Inflammatory macrophage treated with lipopolysaccharide for 4 hours (primary cell): ENCODE data around the gene TMEM132D.

Experiments
- DNase-seq: peaks from one replicate; pipeline ENCODE4 v3.0.0-alpha.2; 2020

The TMEM132D gene

DNA sequence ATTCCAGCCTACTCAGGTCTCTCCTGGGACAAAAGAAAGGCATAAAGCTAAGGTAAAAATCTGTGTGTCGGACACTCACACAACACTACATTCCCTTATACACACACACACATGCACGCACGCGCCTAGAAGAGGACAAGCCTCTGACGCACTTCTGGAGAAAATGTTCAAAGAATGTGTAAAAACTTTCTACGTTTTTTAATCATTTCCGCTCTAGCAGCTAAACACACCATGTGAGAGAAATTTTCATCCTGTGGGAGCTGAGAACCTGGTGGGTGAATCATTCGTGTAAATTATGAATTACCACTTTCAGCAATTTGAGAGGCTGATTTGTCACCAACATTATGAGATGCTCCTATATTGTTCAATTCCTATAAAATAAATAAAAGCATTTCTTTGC, 494.5 kb downstream of the TMEM132D start:
- no peak for DNase-seq

DNA sequence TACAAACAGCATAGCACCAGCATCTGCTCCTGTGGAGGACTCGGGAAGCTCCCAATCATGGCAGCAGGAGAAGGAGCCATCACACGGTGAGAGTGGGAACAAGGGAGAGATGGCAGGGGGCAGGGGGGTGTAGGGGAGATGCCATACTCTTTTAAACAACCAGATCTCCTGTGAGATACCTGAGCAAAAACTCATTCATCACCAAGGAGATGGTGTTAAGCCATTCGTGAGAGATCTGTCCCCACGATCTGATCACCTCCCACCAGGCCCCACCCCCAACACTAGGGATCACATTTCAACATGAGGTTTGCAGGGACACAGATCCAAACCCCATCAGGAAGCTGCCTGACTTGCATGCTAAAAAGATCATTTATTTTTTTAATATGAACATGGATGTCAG, 499.3 kb downstream of the TMEM132D start:
- DNase-seq, result no peak

DNA sequence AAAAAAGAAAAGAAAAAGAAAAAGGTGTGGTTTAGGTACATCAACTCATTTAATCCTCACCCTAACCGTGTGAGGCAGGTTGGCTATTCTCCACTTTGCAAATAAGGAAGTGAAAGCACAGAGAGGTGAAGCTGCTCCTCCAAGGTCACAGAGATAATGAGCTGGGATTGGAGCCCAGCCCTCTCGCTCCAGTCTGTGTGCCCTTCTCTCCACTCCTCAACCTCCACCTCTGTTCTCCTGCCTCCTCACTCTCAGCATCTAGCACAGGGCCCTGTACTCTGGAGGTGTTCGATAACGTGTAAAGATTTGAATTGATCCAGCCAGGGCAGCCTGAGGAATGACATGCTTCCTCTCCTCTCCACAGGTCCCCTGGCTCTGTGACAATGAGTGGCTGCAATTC, 502.3 kb downstream of the TMEM132D start:
- DNase-seq, result no peak

DNA sequence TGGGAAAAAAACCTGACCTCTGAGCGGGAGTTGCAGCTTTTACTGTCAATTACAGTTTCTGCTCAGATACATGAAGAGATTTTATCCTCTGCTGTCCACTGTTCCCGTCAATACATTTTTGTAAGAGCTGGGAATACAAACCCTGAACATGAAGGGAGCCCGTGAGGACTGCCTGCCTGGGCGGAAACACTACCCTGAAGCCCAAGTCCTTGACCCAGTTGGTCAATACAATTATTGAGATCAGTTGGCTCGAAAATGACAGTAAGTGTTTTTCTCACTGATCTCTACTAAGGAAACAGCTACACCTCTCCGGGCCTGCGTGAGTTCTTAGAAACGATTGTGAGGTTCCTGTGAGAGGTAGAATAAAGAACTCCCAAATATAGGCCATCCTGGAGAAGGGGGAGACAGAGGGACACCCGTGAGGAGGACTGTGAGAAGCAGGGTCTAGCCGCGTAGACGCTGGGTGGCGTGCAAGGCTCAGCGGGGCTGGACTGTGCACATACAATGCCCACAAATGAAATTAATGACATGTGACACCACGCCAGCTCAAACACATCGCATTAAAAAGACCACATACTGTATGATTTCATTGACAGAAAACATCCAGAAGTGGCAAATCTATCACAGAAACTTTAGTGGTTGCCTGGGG, 509.5 kb downstream of the TMEM132D start:
- DNase-seq, result no peak

DNA sequence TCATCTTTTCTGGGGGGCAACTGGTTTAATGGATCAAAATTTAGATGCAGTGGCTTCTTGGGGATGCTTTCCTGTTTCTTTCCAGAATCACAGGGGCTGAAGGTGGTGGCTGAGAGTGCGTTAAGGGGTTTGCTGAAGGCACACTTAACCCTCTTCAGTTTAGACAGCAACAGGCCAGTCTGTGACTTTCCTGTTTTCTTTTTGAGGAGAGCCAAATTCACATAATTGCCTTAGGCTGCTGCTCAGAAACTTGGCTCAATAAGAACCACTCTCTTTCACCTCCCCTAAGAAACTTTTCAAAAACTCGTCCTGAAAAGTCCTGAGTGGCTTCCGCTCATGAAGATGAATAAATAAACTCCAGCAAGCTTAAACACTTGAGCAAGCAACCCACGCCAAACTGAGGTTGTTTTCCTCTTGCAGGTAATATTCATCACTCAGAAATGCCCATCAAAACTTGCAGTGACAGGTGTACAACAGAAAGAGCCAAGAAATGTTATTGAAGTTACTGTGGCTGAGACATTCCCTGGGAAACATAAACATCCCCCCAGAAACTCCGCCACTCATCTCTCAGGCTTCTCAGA, 510.4 kb downstream of the TMEM132D start:
- no peak for DNase-seq

DNA sequence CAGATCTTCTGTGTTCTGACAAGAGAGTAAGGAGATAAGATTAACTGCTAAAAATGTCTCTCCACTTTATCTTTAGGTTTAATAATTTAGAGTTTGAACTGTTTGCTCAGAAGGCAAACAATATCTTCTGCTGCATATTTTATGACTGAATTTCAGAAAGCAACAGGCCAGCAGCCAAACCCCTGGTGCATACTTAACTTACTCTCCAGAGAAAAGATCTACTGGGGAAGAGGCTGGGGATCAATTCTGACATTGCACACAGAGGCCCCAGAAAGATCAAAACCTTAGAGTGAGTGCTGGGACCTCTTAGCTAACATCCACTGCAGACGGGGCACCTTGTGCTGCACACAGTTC, 518.2 kb downstream of the TMEM132D start:
- no peak for DNase-seq

DNA sequence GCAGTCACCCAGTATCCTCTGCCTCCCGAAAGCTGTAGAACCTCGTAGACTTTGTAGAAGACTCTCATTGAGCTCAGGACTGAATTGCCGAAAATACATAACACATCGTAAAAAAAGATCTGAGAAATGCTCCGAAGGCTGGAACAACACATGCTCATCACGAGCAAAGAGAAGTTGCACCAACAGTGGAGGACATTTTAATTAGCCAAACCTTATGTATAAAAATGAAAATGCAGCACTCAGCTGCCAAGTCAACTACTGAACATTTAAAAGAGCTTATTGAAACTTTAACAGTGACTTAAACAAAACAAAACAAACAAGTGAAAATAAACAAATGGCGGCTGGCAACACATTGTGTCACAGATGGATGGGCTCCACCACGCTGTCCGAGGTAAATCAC, 519.9 kb downstream of the TMEM132D start:
- DNase-seq, result no peak

DNA sequence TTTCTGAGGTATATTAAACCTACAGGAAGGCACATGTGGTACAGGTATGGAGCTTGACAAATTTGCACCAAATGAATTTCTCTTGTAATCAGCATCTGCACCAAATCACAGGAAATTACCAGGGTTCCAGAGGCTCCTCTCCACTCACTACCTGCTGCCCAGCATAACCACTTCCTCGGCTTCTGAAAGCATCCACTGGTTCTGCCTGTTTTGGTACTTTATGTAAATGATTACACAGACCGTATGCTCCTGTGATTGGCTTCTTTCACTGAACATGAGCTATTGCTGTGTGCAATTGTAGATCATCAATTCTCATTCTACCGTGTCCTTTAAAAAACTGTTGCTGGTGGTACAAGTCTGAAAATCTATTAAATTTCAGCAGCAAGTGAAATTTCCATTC, 522.1 kb downstream of the TMEM132D start:
- DNase-seq, result no peak

DNA sequence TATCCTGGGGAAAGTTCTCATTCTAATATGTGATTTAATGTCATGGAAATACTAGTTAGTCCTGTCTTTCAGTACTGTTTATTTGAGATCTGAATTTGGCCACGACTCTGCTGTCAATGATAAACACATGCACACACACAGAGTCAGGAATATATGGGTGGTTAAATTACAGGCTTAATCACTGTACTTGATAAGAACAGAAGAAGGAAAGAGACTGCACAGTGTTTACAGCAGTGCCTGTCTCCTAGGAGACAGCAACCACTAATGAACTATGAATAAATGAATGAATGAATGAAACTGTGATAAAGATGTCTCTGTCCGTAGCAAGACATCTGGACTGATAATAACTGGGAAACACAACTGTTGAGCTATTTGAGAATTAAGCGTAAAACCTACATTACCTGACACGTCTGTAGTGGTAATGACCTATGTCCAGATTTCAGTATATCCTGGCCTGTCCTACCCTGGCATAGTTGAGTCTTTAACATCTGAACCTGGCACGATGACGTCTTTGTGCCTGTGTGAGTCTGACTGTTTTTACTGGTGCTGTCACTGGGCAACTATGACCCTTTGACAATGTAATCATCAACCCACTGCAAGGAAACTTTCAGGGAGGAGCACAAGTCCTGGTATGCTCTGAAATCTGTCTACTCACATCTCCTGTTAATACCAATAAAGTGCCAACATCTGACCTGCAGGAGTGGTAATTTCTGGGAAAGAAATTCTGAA, 524.6 kb downstream of the TMEM132D start:
- DNase-seq, result no peak

DNA sequence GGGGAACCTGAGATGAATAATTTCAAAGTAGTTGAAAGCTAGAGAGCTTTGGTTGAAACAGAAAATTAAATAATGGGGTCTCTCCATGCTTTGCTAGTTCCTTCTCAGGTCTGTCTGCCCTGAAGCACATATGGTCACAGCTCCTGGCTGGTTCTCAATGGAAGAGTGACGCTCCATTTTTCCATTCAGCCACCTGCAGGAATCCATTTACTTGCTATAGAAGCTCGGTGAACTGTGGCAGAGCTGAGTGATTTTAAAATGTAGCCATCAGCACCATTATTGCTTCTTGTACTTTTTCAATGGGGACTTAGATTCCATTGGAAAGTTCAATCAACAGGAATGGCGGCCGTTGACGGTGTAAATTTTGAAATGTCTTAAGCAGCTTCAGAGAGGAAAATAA, 525.3 kb downstream of the TMEM132D start:
- no peak for DNase-seq

DNA sequence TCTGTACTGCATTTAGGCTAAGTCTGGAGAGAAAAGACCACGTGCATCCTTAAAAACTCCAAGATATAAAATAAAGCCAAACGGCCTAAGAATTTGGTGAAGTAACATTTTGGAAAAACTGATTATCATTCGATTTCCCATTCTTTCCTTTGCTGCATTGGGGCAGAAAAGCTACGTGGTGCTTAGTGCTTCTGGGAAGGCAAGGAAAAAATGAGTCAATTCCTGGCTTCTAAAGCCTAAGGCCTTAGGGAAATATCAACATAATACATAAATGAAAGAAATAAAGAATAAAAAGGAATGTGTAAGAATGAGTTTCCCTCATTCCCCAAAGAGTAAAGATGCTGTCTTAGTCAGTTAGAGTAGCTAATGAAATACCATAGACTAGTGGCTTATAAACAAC, 530.1 kb downstream of the TMEM132D start:
- DNase-seq, result no peak

DNA sequence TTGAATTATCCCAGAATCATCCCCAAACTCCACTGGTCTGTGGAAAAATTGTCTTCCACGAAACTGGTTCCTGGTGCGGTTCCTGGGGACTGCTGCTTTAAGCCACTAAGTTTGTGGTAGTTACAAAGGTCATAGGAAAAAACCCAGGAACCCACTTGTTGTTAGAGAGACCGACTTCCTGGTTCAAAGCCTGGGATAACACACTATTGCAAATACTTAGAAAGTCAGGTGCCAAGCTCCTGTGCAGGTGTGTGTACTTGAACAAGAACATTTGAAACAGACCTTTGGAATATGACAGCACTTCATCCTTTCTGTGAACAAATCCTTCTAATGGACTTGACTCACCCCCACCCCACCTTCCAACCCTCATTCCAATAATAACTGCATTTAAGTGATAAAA, 530.9 kb downstream of the TMEM132D start:
- DNase-seq, result no peak

DNA sequence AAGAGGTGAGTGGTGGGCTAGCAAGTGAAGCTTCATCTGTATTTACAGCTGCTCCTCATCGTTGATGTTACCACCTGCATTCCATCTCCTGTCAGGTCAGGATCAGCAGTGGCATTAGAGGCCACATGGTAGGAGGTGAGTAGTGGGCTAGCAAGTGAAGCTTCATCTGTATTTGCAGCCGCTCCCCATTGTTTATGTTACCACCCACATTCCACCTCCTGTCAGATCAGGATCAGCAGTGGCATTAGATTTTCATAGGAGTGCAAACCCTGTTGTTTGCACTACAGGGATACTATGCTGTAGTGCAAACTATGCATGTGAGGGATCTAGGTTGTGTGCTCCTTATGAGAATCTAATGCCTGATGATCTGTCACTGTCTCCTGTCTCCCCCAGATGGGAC, 531.5 kb downstream of the TMEM132D start:
- no peak for DNase-seq

DNA sequence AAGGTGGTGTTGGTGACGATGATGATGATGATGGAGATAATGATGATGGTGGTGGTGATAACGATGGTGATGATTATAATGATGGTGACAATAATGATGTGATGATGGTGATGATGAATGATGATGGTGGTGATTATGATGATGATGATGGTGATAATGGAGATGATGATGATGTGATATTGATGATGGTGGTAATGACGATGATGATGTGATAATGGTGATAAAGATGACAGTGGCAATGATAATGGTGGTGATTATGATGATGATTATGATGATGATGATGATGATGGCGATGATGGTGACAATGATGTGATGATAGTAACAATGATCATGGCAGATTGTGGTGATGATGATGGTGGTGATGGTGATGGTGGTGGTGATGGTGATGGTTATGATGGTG, 532.6 kb downstream of the TMEM132D start:
- no peak for DNase-seq

DNA sequence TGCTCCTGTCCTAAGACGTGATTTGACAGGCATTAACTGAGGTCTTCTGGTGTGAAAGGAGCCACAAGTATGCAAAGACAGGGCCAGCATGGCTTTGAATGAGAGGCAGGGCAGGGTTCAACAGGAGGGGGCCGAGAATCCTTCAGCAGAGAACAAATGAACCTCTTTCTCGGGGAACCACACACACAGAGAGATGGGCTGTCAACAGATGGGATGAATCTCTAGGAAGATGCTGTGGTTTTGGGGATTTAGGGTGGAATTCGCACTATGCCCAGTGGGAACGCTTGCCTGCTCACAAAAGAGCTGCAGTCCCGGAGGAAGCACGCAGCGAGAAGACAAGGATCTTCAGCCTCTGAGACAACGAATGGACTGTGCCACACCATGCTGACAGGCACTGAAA, 537.2 kb downstream of the TMEM132D start:
- DNase-seq, result no peak

DNA sequence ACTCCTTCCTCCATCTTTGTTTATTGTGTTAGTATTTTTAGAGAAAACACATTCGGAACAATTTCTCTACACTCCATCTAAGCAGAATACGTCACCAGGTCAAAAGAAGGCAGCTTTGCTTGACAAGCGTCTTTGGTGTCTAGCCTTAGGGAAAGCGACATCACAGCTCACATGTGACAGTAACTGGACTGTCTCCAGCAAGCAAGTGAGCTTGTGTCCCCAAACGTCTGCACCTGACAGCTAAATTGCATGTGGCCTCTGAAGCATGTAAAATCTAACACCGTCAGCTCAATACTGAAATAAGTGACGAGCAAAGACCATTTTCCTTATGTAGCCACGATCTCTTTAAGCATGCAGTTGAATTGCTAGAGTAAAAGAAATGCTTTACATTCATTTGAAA, 540.8 kb downstream of the TMEM132D start:
- DNase-seq, result no peak

DNA sequence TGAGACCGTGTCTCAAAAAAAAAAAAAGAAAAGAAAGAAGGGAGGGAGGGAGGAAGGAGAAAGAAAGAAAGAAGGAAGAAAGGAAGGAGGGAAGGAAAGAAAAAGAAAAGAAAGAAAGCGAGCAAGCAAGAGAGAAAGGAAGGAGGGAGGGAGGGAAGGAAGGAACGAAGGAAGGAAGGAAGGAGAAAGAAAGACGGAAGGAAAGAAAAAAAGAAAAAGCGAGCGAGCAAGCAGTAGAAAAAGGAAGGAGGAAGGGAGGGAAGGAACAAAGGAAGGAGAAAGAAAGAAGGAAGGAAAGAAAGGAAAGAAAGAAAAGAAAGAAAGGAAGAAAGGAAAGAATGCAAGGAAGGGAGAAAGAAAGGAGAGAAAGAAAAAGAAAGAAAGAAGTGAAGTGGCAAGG, 546.6 kb downstream of the TMEM132D start:
- no peak for DNase-seq

DNA sequence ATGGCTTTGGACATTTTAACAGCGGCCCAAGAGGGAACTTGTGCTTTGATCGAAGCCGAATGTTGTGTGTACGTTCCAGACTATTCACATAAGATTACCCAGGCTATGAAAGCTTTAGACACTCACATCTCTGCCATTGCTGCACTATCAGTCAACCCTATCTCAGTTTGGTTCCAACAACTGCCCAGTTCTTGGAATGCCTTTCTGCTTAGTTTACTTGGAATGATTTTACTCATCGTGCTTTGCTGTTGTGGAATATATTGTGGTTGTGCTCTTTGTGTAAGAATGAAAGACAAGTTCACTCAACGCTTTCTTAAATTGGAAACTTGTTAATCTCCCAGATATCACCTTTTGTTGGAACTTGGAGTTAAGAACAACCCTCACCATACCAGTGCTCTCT, 552.3 kb downstream of the TMEM132D start:
- no peak for DNase-seq

DNA sequence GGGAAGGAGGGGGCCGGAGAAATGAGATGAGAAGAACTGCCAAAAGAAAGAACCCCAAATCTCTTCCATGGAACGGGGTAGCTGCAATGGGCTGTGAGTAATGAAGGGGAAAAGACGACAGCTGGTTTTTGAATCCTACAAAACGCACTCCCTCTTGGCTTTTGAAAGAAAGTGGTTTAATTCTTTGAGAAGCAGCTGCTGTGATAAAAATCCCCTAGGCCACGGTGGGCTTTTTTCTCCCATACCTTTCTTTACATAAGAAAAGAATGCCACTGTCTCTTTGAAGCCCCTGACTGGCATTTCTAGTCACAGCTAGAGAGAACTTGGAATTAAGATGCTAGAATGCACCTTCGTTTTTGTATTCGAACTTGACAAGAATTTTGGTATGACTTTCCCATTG, 564.5 kb downstream of the TMEM132D start:
- DNase-seq, result no peak

DNA sequence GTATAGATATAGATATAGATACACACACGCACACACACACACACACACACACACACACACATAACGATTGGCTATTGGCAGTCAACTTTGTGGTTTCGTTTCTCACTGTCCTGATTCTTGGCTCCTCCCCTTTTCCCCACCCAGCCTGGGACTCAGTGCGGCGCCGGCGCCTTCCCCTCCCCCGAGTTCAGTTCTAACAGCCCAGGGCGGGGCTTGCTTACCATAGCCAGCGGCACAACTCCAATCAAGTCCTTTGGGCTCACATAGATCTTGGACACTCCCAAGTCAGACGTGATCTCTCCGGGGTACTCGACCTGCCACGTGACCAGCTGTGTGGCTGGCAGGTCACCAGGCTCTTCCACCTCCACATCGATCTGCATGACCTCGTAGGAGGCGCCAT, 566.4 kb downstream of the TMEM132D start:
- no peak for DNase-seq

DNA sequence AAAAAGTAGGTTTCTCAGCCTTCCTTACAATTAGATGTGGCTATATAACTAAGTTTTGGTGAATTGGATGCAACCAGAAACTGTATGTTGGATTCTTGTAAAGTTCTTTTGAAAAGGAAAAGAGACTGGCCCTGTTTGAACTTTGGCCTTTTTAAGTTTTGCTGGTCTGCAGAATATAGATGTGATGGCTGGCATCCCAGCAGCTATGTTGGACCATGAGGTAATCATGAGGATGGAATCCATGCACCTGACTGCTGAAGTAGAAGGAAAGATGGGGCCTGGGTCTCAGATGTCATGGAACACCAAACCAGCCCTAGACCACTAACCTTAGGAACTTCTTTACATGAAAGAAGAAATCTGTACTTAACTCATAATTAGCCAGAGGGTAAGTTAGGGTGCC, 568.1 kb downstream of the TMEM132D start:
- no peak for DNase-seq

DNA sequence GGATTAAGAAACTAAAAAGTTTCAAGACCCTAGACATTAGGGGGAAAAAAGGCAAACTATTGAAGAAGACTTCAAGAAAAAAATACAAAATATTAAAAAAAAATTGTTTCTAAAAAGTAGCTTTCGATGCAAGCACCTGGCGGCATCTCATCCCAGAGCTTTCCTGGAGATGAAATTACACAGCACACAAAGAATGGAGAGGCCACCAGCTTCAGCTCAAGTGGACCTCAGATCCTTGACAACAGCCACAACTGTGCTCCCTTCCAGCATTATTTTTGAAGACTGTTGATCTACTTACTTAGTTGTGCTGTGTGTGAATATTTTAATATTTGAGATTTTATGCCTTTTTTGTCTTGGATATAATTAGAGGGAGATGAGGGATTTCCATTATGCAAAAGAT, 571.5 kb downstream of the TMEM132D start:
- no peak for DNase-seq

DNA sequence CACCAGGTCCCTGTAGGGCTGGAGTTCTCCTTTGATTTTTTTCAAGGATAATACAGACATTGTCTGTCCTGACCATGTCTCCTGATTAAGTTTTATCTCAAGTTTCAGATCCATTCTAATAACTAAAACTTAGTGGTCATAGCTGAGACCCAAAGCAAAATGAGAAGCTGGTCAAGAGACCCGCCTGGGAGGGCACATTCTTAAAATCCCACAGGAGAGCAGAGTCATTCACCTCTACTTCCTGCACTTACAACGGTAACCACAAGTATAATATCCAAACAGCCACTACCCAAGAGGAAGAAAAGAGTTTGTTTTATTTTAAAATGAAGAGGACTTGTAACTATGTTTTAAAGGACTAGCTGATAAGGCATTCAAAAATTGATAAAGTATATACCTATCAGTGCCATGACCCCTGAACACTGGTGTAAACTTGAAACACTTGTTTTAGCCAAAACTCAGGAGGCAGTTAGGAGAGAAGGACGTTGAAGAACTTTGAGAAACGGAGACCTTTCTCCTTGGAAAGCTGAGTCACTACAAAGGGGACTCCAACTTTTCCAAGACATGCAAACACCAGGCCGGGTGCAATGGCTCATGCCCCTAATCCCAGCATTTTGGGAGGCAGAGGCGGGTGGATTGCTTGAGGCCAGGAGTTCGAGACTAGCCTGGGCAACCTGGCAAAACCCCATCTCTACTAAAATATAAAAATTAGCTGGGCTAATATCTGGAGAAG, 572.3 kb downstream of the TMEM132D start:
- no peak for DNase-seq

DNA sequence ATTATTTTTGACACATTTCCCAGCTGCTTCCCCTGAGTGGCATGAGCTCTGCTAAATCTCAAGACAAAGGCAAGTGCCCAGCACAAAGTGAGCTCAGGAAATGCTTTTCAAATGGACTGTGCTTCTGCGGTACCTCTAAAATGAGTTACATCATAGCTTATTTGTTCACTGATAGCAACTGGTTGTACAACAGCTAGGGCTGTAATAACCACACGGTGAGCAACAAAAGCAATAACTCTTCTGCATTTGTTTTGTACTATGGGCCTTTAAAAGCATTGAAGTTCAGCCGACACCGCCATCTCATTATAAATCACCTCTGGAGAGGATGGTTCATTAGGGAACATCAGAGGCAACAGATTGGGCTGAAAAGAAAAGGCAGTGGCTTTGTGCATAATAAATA, 575.6 kb downstream of the TMEM132D start:
- no peak for DNase-seq
